Parathyroid adenoma (tissue), 2 donors: ENCODE measurements around the gene PGM3.

Source experiments
- H2AFZ ChIP-seq: fragments of 300-600 bp; sonication (generic); one replicate; pipeline ENCODE4 v1.7.0; 2017; ENCODE audit warnings: antibody characterized with exemption, mild to moderate bottlenecking
- H3K27ac ChIP-seq: fragments of 300-600 bp; sonication (generic); one replicate; pipeline ENCODE4 v1.7.0; 2017
- H3K27me3 ChIP-seq: fragments of 300-600 bp; sonication (generic); one replicate; pipeline ENCODE4 v1.7.0; 2017; ENCODE audit warnings: low read length; ENCODE audit not compliant: control insufficient read depth, insufficient read depth
- H3K36me3 ChIP-seq: fragments of 300-600 bp; sonication (generic); one replicate; pipeline ENCODE4 v1.7.0; 2017; ENCODE audit warnings: low read length; ENCODE audit not compliant: control insufficient read depth, insufficient read depth
- H3K4me1 ChIP-seq: fragments of 300-600 bp; sonication (generic); one replicate; pipeline ENCODE4 v1.7.0; 2017; ENCODE audit warnings: control low read depth
- H3K4me2 ChIP-seq: fragments of 300-600 bp; sonication (generic); one replicate; pipeline ENCODE4 v1.7.0; 2017; ENCODE audit warnings: low read length
- H3K4me3 ChIP-seq: fragments of 300-600 bp; sonication (generic); one replicate; pipeline ENCODE4 v1.7.0; 2017; ENCODE audit warnings: low read depth, low read length
- H3K79me2 ChIP-seq: fragments of 300-600 bp; sonication (generic); one replicate; pipeline ENCODE4 v1.7.0; 2017; ENCODE audit warnings: control low read depth
- H3K9ac ChIP-seq: fragments of 300-600 bp; sonication (generic); one replicate; pipeline ENCODE4 v1.7.0; 2017; ENCODE audit warnings: mild to moderate bottlenecking
- H3K9me3 ChIP-seq: fragments of 300-600 bp; sonication (generic); one replicate; pipeline ENCODE4 v1.7.0; 2017; ENCODE audit warnings: low read length; ENCODE audit not compliant: control insufficient read depth
- TF ChIP-seq, protein P1 (sequence below): fragments of 300-600 bp; sonication (generic); IDR thresholded peaks from one replicate; pipeline ENCODE4 v1.7.0; 2017; ENCODE audit warnings: antibody characterized with exemption, mild to moderate bottlenecking
- donor health status: primary hyperparathyroidism.

PGM3 gene

GRCh38 chr6:83169511-83169910 lies 23.6 kb downstream of the PGM3 start:
- H3K4me3 ChIP-seq: no peak overlapping the region
- H3K79me2 ChIP-seq: no peaks in the 10 kb centered on the region
- TF ChIP-seq, protein P1, sequence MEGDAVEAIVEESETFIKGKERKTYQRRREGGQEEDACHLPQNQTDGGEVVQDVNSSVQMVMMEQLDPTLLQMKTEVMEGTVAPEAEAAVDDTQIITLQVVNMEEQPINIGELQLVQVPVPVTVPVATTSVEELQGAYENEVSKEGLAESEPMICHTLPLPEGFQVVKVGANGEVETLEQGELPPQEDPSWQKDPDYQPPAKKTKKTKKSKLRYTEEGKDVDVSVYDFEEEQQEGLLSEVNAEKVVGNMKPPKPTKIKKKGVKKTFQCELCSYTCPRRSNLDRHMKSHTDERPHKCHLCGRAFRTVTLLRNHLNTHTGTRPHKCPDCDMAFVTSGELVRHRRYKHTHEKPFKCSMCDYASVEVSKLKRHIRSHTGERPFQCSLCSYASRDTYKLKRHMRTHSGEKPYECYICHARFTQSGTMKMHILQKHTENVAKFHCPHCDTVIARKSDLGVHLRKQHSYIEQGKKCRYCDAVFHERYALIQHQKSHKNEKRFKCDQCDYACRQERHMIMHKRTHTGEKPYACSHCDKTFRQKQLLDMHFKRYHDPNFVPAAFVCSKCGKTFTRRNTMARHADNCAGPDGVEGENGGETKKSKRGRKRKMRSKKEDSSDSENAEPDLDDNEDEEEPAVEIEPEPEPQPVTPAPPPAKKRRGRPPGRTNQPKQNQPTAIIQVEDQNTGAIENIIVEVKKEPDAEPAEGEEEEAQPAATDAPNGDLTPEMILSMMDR: no peak
- H3K9ac ChIP-seq: no peak overlapping the region
- no peak overlapping the region for H2AFZ ChIP-seq
- H3K27ac ChIP-seq: no peak overlapping the region
- H3K36me3 ChIP-seq: no peaks in the 10 kb centered on the region
- H3K4me1 ChIP-seq: no peaks in the 10 kb centered on the region
- no peaks in the 10 kb centered on the region for H3K27me3 ChIP-seq
- H3K4me2 ChIP-seq: no peak overlapping the region
- no peaks in the 10 kb centered on the region for H3K9me3 ChIP-seq

GRCh38 chr6:83169106-83169505 lies 24.0 kb downstream of the PGM3 start:
- Histone ChIP-seq H3K9me3 (no peaks in the 10 kb centered on the region), H2AFZ (no peak overlapping the region), H3K4me1 (no peaks in the 10 kb centered on the region), H3K79me2 (no peaks in the 10 kb centered on the region), H3K27me3 (no peaks in the 10 kb centered on the region), H3K4me3 (no peak overlapping the region), H3K27ac (no peak overlapping the region), H3K4me2 (no peak overlapping the region), H3K36me3 (no peaks in the 10 kb centered on the region), H3K9ac (no peak overlapping the region)
- TF ChIP-seq, protein P1: no peak

DNA sequence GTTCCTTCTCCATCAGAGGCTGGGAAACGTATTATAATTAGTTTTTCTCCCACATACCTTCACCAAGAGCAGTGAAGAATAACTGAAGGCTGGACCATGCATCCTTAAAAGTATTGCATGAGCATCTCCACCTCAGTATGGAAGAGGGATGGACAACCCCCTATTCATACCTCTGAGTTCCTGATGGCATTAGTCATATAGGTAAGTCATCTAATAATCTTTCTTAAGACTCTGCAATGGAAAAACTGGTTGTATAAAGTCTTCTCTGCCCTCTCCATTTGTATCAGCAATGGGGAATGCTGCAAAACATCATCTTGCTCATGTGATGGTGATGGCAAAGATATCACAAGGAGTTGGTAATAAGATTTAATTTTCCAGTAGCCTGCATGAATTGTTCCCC lies 24.5 kb downstream of the PGM3 start:
- Histone ChIP-seq H3K27ac (no peak overlapping the region), H3K4me3 (no peak overlapping the region), H3K4me2 (no peak overlapping the region), H3K4me1 (no peaks in the 10 kb centered on the region), H2AFZ (no peak overlapping the region), H3K9me3 (no peaks in the 10 kb centered on the region), H3K36me3 (no peaks in the 10 kb centered on the region), H3K79me2 (no peaks in the 10 kb centered on the region), H3K9ac (no peak overlapping the region), H3K27me3 (no peaks in the 10 kb centered on the region)
- TF ChIP-seq, protein P1: no peak

GRCh38 chr6:83167726-83168278 lies 25.3 kb downstream of the PGM3 start:
- Histone ChIP-seq H2AFZ (no peak overlapping the region), H3K9ac (no peak overlapping the region), H3K27me3 (no peaks in the 10 kb centered on the region), H3K36me3 (no peaks in the 10 kb centered on the region), H3K27ac (no peak overlapping the region), H3K79me2 (no peaks in the 10 kb centered on the region), H3K4me2 (no peak overlapping the region), H3K4me3 (no peak overlapping the region), H3K4me1 (no peaks in the 10 kb centered on the region), H3K9me3 (no peaks in the 10 kb centered on the region)
- TF ChIP-seq, protein P1: no peak

DNA sequence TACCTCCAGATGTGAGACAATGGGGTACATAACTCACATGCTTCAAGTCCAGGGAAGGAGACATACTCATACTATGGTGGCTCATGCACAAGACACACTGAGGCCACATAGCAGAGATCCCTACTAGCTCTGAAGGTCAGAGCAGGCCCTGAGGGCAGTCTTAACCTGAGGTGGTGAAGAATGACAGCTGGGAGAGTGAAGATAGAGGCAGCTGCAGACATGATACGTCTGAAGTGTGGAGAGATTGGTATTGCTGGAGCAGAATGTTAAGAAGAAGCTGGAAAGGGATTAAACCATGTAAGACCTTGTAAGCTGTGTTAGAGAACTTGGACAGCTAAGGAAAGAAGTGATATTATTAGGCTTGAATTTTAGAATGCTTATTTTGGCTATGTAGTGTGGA lies 32.9 kb downstream of the PGM3 start:
- Histone ChIP-seq H3K79me2 (no peaks in the 10 kb centered on the region), H3K27ac (no peak overlapping the region), H3K9me3 (no peaks in the 10 kb centered on the region), H3K27me3 (no peaks in the 10 kb centered on the region), H3K4me1 (no peaks in the 10 kb centered on the region), H3K36me3 (no peaks in the 10 kb centered on the region), H3K9ac (no peak overlapping the region), H2AFZ (no peak overlapping the region), H3K4me3 (no peak overlapping the region), H3K4me2 (no peak overlapping the region)
- TF ChIP-seq, protein P1: no peak
